HCT116 (cell line): ENCODE measurements around the gene KLHDC3. TPM values are rescaled to one million over a fixed set of nuclear protein-coding genes. Genes with fewer than 3 reads are reported as not detected.

Source experiments
- ATAC-seq: fragments of 200-7000 bp; cut with Tn5 transposase; 2 replicates; pipeline ENCODE4 v1.9.1; 2020; ENCODE audit warnings: mild to moderate bottlenecking, moderate library complexity
- BruUV-seq: library from RNA; stranded (reverse); fragments of 400-500 nt; replicated peaks from 2 replicates; lab custom pipeline; 2021; lab: Mats Ljungman, UMichigan
- CTCF ChIA-PET: fragments of 300-600 bp; sonication (Branson Sonifier 250); formaldehyde crosslinking; loops from one replicate; lab custom pipeline; 2021; ENCODE audit warnings: antibody characterized with exemption; lab: Charles Lee
- POLR2A ChIA-PET: fragments of 300-600, 350-600 bp; sonication (Branson Sonifier 250); formaldehyde crosslinking; loops from one replicate; lab custom pipeline; 2021; ENCODE audit warnings: antibody characterized with exemption; lab: Charles Lee
- RAD21 ChIA-PET, 2 experiments: fragments of 300-600 bp; sonication (Branson Sonifier 250); formaldehyde crosslinking; loops; one replicate each; lab custom pipeline; 2023; ENCODE audit warnings: low total read pairs in 2 of 2; ENCODE audit not compliant: uncharacterized antibody in 2 of 2, unreplicated experiment in 2 of 2, low non-redundant PET in 1 of 2; lab: Charles Lee
- DNase-seq: peaks from one replicate; pipeline ENCODE4 v3.0.0-alpha.2; 2010; ENCODE audit warnings: low read depth, low spot score
- H2AFZ ChIP-seq: fragments of 200-600 bp; shearing (Covaris generic), sonication (generic); 2 replicates; pipeline ENCODE4 v1.6.1; 2017; ENCODE audit warnings: low read depth, mixed run types, mixed read lengths, antibody characterized with exemption, low read length; ENCODE audit not compliant: poor library complexity, severe bottlenecking
- H3K27ac ChIP-seq: 2 replicates; pipeline ENCODE4 v1.5.1; 2012; ENCODE audit warnings: low read depth, low read length
- H3K27me3 ChIP-seq: fragments of 200-600 bp; sonication (generic); 2 replicates; pipeline ENCODE4 v1.6.1; 2016; ENCODE audit warnings: mixed run types, low read length, mixed read lengths; ENCODE audit not compliant: insufficient read depth
- H3K36me3 ChIP-seq, 2 experiments: fragments of 200-500 bp in 1 of 2; fragments of 200-600 bp in 1 of 2; sonication (Bioruptor generic) in 1 of 2; sonication (generic) in 1 of 2; 2 replicates each; pipeline versions ENCODE4 v1.5.1 to v1.6.1; 2014 to 2016; ENCODE audit warnings: low read length in 2 of 2, inconsistent platforms in 1 of 2, mixed read lengths in 1 of 2, mixed run types in 1 of 2; ENCODE audit not compliant: insufficient read depth in 2 of 2, control insufficient read depth in 1 of 2
- H3K4me1 ChIP-seq, 2 experiments: fragments of 200-600 bp in 1 of 2; sonication (generic) in 1 of 2; 2 replicates each; pipeline versions ENCODE4 v1.5.1 to v1.6.1; 2012 to 2017; ENCODE audit warnings: low read length in 2 of 2, inconsistent platforms in 1 of 2, mild to moderate bottlenecking in 1 of 2, mixed read lengths in 1 of 2, mixed run types in 1 of 2, moderate library complexity in 1 of 2; ENCODE audit not compliant: insufficient read depth in 2 of 2, control insufficient read depth in 1 of 2
- H3K4me2 ChIP-seq: fragments of 200-600 bp; sonication (generic); 2 replicates; pipeline ENCODE4 v1.6.1; 2017; ENCODE audit warnings: mixed run types, low read length, mixed read lengths
- H3K4me3 ChIP-seq, 2 experiments: fragments of 200-600 bp in 1 of 2; sonication (generic) in 1 of 2; replicated peaks in 1 of 2; 2 replicates each; pipeline ENCODE4 v1.5.1; 2011 to 2016; ENCODE audit warnings: low read length in 2 of 2, control low read depth in 1 of 2, low read depth in 1 of 2, mild to moderate bottlenecking in 1 of 2, mixed read lengths in 1 of 2, mixed run types in 1 of 2
- H3K79me2 ChIP-seq: fragments of 200-600 bp; sonication (generic); 2 replicates; pipeline ENCODE4 v1.6.1; 2017; ENCODE audit warnings: mild to moderate bottlenecking, mixed run types, low read length, moderate library complexity, mixed read lengths; ENCODE audit not compliant: insufficient read depth
- H3K9ac ChIP-seq: fragments of 200-600 bp; sonication (generic); 2 replicates; pipeline ENCODE4 v1.6.1; 2016; ENCODE audit warnings: low read length, mixed read lengths
- H3K9me2 ChIP-seq: fragments of 200-600 bp; sonication (generic), shearing (Covaris generic); 2 replicates; pipeline ENCODE4 v1.6.1; 2017; ENCODE audit warnings: mixed run types, mild to moderate bottlenecking, moderate library complexity; ENCODE audit not compliant: insufficient read depth
- H3K9me3 ChIP-seq, 2 experiments: fragments of 200-500 bp in 1 of 2; fragments of 200-600 bp in 1 of 2; sonication (Bioruptor generic) in 1 of 2; sonication (generic) in 1 of 2; 2 replicates each; pipeline ENCODE4 v1.6.1; 2014 to 2017; ENCODE audit warnings: low read length in 2 of 2, mixed read lengths in 2 of 2, inconsistent platforms in 1 of 2, low read depth in 1 of 2, mild to moderate bottlenecking in 1 of 2, mixed run types in 1 of 2, moderate library complexity in 1 of 2; ENCODE audit not compliant: control insufficient read depth in 1 of 2, insufficient read depth in 1 of 2
- H4K20me1 ChIP-seq: fragments of 200-600 bp; sonication (generic), shearing (Covaris generic); 2 replicates; pipeline ENCODE4 v1.6.1; 2017; ENCODE audit warnings: mixed run types, mild to moderate bottlenecking, moderate library complexity; ENCODE audit not compliant: insufficient read depth
- CBX3 ChIP-seq: IDR thresholded peaks from 2 replicates; pipeline ENCODE4 v1.6.1; 2012; ENCODE audit warnings: low read depth
- EGR1 ChIP-seq: IDR thresholded peaks from 2 replicates; pipeline ENCODE4 v1.6.1; 2012; ENCODE audit warnings: low read depth
- ELF1 ChIP-seq: IDR thresholded peaks from 2 replicates; pipeline ENCODE4 v1.6.1; 2012; ENCODE audit warnings: low read depth, borderline replicate concordance
- EZH2phosphoT487 ChIP-seq: fragments of 200-600 bp; IDR thresholded peaks from 2 replicates; pipeline ENCODE4 v1.6.1; 2018; ENCODE audit warnings: antibody characterized with exemption, borderline replicate concordance
- FOSL1 ChIP-seq: IDR thresholded peaks from 2 replicates; pipeline ENCODE4 v1.6.1; 2012; ENCODE audit warnings: low read depth
- JUND ChIP-seq: IDR thresholded peaks from 2 replicates; pipeline ENCODE4 v1.6.1; 2012
- POLR2AphosphoS5 ChIP-seq: IDR thresholded peaks from 2 replicates; pipeline ENCODE4 v1.6.1; 2011; ENCODE audit warnings: mild to moderate bottlenecking, low read depth, low read length, moderate library complexity
- RAD21 ChIP-seq: IDR thresholded peaks from 2 replicates; pipeline ENCODE4 v1.6.1; 2012; ENCODE audit warnings: low read depth, mild to moderate bottlenecking
- SIN3A ChIP-seq: IDR thresholded peaks from 2 replicates; pipeline ENCODE4 v1.6.1; 2012; ENCODE audit warnings: low read depth
- SP1 ChIP-seq: IDR thresholded peaks from 2 replicates; pipeline ENCODE4 v1.6.1; 2012; ENCODE audit warnings: low read depth
- SRF ChIP-seq: IDR thresholded peaks from 2 replicates; pipeline ENCODE4 v1.6.1; 2012; ENCODE audit warnings: low read depth
- TCF7L2 ChIP-seq: IDR thresholded peaks from 2 replicates; pipeline ENCODE4 v1.7.0; 2011; ENCODE audit warnings: borderline replicate concordance, inconsistent platforms; ENCODE audit not compliant: insufficient read depth, insufficient read length; ENCODE audit errors: extremely low read depth
- YY1 ChIP-seq: IDR thresholded peaks from 2 replicates; pipeline ENCODE4 v1.6.1; 2011; ENCODE audit warnings: low read length, low read depth, moderate library complexity, mild to moderate bottlenecking; ENCODE audit not compliant: insufficient replicate concordance; ENCODE audit errors: extremely low read depth
- ZBTB33 ChIP-seq: IDR thresholded peaks from 2 replicates; pipeline ENCODE4 v1.6.1; 2011; ENCODE audit warnings: mild to moderate bottlenecking, low read length, moderate library complexity; ENCODE audit not compliant: insufficient replicate concordance; ENCODE audit errors: extremely low read depth
- ZFX ChIP-seq: fragments of 450-650 bp; IDR thresholded peaks from 2 replicates; pipeline ENCODE4 v1.6.1; 2017
- ZNF274 ChIP-seq: fragments of 200-500 bp; sonication (Bioruptor generic); IDR thresholded peaks from 2 replicates; pipeline ENCODE4 v1.6.1; 2014; ENCODE audit warnings: mild to moderate bottlenecking, low read depth, low read length, inconsistent platforms
- intact Hi-C: fragments of 100-400 bp; cut with micrococcal nuclease; formaldehyde crosslinking; loops from 2 replicates; pipeline ENCODE4 v1.10.0; 2022
- total RNA-seq: library from RNA; stranded (reverse); gene quantifications from one replicate; pipeline ENCODE4 v1.2.1, GENCODE V29; 2021; ENCODE audit not compliant: unreplicated experiment
- TF ChIP-seq, protein P1 (sequence below): IDR thresholded peaks from 2 replicates; pipeline ENCODE4 v1.6.1; 2012; ENCODE audit warnings: low read depth
- TF ChIP-seq, protein P2 (sequence below): IDR thresholded peaks from 2 replicates; pipeline ENCODE4 v1.6.1; 2012

Gene KLHDC3
- total RNA-seq, 1 experiment from 2014 or later = 67.2 TPM

DNA sequence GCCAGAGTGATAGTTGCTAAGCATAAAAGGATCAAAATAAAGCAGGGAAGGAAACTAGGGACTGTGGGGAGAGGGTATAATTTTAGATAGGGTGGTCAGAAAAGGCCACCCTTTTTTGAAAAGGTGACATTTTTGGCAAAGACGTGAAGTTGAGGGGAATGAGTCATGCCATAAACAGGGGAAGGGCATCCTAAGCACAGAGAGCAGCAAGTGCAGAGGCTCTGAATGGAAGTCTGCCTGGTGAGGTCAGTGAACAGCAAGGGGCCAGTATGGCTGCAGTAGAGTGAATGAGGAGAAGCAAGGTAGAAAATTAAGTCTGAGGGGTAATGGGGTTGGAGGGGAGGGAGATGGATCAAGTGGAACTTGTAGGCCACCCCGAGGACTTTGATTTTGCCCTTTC, 47.8 kb downstream of the KLHDC3 start:
- no peak for TF ChIP-seq ZBTB33
- TF ChIP-seq, protein P1, sequence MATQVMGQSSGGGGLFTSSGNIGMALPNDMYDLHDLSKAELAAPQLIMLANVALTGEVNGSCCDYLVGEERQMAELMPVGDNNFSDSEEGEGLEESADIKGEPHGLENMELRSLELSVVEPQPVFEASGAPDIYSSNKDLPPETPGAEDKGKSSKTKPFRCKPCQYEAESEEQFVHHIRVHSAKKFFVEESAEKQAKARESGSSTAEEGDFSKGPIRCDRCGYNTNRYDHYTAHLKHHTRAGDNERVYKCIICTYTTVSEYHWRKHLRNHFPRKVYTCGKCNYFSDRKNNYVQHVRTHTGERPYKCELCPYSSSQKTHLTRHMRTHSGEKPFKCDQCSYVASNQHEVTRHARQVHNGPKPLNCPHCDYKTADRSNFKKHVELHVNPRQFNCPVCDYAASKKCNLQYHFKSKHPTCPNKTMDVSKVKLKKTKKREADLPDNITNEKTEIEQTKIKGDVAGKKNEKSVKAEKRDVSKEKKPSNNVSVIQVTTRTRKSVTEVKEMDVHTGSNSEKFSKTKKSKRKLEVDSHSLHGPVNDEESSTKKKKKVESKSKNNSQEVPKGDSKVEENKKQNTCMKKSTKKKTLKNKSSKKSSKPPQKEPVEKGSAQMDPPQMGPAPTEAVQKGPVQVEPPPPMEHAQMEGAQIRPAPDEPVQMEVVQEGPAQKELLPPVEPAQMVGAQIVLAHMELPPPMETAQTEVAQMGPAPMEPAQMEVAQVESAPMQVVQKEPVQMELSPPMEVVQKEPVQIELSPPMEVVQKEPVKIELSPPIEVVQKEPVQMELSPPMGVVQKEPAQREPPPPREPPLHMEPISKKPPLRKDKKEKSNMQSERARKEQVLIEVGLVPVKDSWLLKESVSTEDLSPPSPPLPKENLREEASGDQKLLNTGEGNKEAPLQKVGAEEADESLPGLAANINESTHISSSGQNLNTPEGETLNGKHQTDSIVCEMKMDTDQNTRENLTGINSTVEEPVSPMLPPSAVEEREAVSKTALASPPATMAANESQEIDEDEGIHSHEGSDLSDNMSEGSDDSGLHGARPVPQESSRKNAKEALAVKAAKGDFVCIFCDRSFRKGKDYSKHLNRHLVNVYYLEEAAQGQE = no peak
- no peak for TF ChIP-seq ZFX
- no peak for TF ChIP-seq YY1
- TF ChIP-seq FOSL1 = no peak
- TF ChIP-seq SRF = no peak
- no peak for TF ChIP-seq JUND
- TF ChIP-seq, protein P2, sequence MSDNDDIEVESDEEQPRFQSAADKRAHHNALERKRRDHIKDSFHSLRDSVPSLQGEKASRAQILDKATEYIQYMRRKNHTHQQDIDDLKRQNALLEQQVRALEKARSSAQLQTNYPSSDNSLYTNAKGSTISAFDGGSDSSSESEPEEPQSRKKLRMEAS = no peak
- no peak for TF ChIP-seq ZNF274
- TF ChIP-seq EZH2phosphoT487 = no peak
- TF ChIP-seq CBX3 = no peak
- TF ChIP-seq RAD21 = no peak
- TF ChIP-seq ELF1 = no peak
- no peak for TF ChIP-seq TCF7L2
- no peak for TF ChIP-seq SP1
- TF ChIP-seq EGR1 = no peak
- TF ChIP-seq SIN3A = no peak
- no peak for TF ChIP-seq POLR2AphosphoS5
- Histone ChIP-seq H3K27me3 (no peaks in the 10 kb centered on the region), H3K4me3 (no peak overlapping the region), H3K4me2 (no peak overlapping the region), H3K9ac (no peak overlapping the region), H3K9me3 (no peaks in the 10 kb centered on the region), H3K4me1 (peaks cover 8 to 20% of the 10 kb centered on the region in 2 experiments; a peak in 3 of 4 replicates), H3K36me3 (peaks cover 0 to 6% of the 10 kb centered on the region in 2 experiments; a peak in 1 of 4 replicates), H3K9me2 (no peaks in the 10 kb centered on the region), H3K79me2 (peaks cover 18% of the 10 kb centered on the region), H3K27ac (no peak overlapping the region), H4K20me1 (no peaks in the 10 kb centered on the region), H2AFZ (no peak overlapping the region)
- DNase-seq (no peak), ATAC-seq (no peak)
- RAD21 ChIA-PET = no interaction called here
- intact Hi-C loops = no loop called here
- no TSS peak for BruUV-seq
- CTCF ChIA-PET = no interaction called here
- POLR2A ChIA-PET = no interaction called here
